ENCODE data around the gene CACNA1D.

DNA sequence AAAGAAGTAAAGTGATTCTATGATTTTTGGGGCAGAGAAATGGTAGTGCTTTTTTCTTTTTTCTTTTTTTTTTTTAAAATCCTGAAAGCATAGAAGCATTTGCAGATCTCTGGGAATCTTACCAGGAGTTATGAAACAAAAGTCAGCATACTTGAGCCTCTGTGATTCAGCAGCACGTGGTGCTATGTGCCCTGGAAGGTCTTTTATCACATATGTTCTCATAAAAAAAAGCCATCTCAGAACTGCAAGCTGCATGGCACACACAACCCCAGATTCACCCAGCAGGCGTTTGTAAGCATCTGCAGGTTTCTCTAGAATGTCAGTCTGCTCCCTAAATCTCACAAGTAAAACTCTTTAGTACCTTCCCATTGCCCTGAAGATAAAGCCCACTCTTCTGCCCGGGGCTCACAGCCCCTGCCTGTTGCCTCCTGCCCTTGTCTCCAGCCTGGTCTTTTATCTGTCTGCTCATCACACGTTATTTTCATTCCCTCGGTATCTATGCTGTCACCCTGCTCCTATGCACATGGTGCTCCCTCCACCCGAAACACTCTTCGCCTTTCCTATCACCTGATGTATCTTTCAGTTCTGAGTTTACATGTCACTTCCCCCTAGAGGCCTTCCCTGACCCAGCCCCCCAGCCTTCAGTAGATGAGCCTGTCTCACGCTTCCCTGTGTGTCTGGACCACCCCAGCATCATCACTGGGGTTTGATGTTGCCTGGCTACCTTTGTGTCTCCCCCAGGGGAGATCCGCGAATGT is 279.4 kb downstream of the CACNA1D start:
- TF ChIP-seq GATA3 (IDR thresholded peaks at IDR 0.05; ENCODE audit: low read depth, low read length): peak; percentile 38; the same call in 1 of the 2 replicates
- peak; percentile 86 for TF ChIP-seq GATA2 (IDR thresholded peaks at IDR 0.05; ENCODE audit: low read depth, low read length)

Data from SH-SY5Y (cell line).